Measurements from ENCODE around the gene UBAC1. TPM values are rescaled to one million over a fixed set of nuclear protein-coding genes. Genes with fewer than 3 reads are reported as not detected.

UBAC1 gene
- polyA plus RNA-seq, 2 donors = 40.7 to 43.4 TPM

- peak overlapping the region; percentile 37 to 72 for H3K27ac ChIP-seq (ENCODE audit: low read depth in 2 of 2, low read length in 1 of 2)
- H3K27me3 ChIP-seq (ENCODE audit: control insufficient read depth in 1 of 2, insufficient read depth in 2 of 2, low read length in 2 of 2) = no peaks in the 10 kb centered on the region
- H3K36me3 ChIP-seq (ENCODE audit: control insufficient read depth in 2 of 2, insufficient read depth in 2 of 2, low read length in 1 of 2) = peaks cover 0 to 10% of the 10 kb centered on the region in 2 donors
- peaks cover 28 to 64% of the 10 kb centered on the region in 2 donors for H3K4me1 ChIP-seq (ENCODE audit: control insufficient read depth in 2 of 2, insufficient read depth in 2 of 2, low read length in 1 of 2)
- WGBS, 2 donors = 57 to 72% methylated on average over 13 of the region's 13 CpGs
- peak overlapping the region in 1 of 2 donors; percentile 13 for H3K4me3 ChIP-seq (ENCODE audit: low read depth in 1 of 2, low read length in 2 of 2)
- no peaks in the 10 kb centered on the region for H3K9me3 ChIP-seq (ENCODE audit: control insufficient read depth in 2 of 2, insufficient read depth in 1 of 2, low read depth in 1 of 2, low read length in 1 of 2)
These were observed 72.3 kb downstream of the UBAC1 start for GRCh38 chr9:135888766-135889394.

GRCh38 chr9:135888126-135888765, 72.9 kb downstream of the UBAC1 start:
- Histone ChIP-seq H3K9me3 (ENCODE audit: control insufficient read depth in 2 of 2, insufficient read depth in 1 of 2, low read depth in 1 of 2, low read length in 1 of 2) (no peaks in the 10 kb centered on the region), H3K4me3 (ENCODE audit: low read depth in 1 of 2, low read length in 2 of 2) (no peak overlapping the region), H3K27ac (ENCODE audit: low read depth in 2 of 2, low read length in 1 of 2) (peak overlapping the region in 1 of 2 donors; percentile 14), H3K27me3 (ENCODE audit: control insufficient read depth in 1 of 2, insufficient read depth in 2 of 2, low read length in 2 of 2) (no peaks in the 10 kb centered on the region), H3K4me1 (ENCODE audit: control insufficient read depth in 2 of 2, insufficient read depth in 2 of 2, low read length in 1 of 2) (peaks cover 28 to 63% of the 10 kb centered on the region in 2 donors), H3K36me3 (ENCODE audit: control insufficient read depth in 2 of 2, insufficient read depth in 2 of 2, low read length in 1 of 2) (peaks cover 0 to 10% of the 10 kb centered on the region in 2 donors)
- 76 to 79% methylated on average over 22 of the region's 22 CpGs for WGBS, 2 donors

- H3K27ac ChIP-seq (ENCODE audit: low read depth in 2 of 2, low read length in 1 of 2) = peak overlapping the region in 1 of 2 donors; percentile 14
- H3K4me3 ChIP-seq (ENCODE audit: low read depth in 1 of 2, low read length in 2 of 2) = no peak overlapping the region
- no peaks in the 10 kb centered on the region for H3K9me3 ChIP-seq (ENCODE audit: control insufficient read depth in 2 of 2, insufficient read depth in 1 of 2, low read depth in 1 of 2, low read length in 1 of 2)
- 61 to 72% methylated on average over 12 of the region's 12 CpGs for WGBS, 2 donors
- H3K27me3 ChIP-seq (ENCODE audit: control insufficient read depth in 1 of 2, insufficient read depth in 2 of 2, low read length in 2 of 2) = no peaks in the 10 kb centered on the region
- H3K4me1 ChIP-seq (ENCODE audit: control insufficient read depth in 2 of 2, insufficient read depth in 2 of 2, low read length in 1 of 2) = peaks cover 28 to 63% of the 10 kb centered on the region in 2 donors
- H3K36me3 ChIP-seq (ENCODE audit: control insufficient read depth in 2 of 2, insufficient read depth in 2 of 2, low read length in 1 of 2) = peaks cover 0 to 10% of the 10 kb centered on the region in 2 donors
These were observed 73.6 kb downstream of the UBAC1 start for GRCh38 chr9:135887585-135888050.

- no peak overlapping the region for H3K4me3 ChIP-seq (ENCODE audit: low read depth in 1 of 2, low read length in 2 of 2)
- H3K36me3 ChIP-seq (ENCODE audit: control insufficient read depth in 2 of 2, insufficient read depth in 2 of 2, low read length in 1 of 2) = peaks cover 0 to 11% of the 10 kb centered on the region in 2 donors
- H3K9me3 ChIP-seq (ENCODE audit: control insufficient read depth in 2 of 2, insufficient read depth in 1 of 2, low read depth in 1 of 2, low read length in 1 of 2) = no peaks in the 10 kb centered on the region
- 59 to 64% methylated on average over 18 of the region's 18 CpGs for WGBS, 2 donors
- peaks cover 29 to 64% of the 10 kb centered on the region in 2 donors for H3K4me1 ChIP-seq (ENCODE audit: control insufficient read depth in 2 of 2, insufficient read depth in 2 of 2, low read length in 1 of 2)
- H3K27me3 ChIP-seq (ENCODE audit: control insufficient read depth in 1 of 2, insufficient read depth in 2 of 2, low read length in 2 of 2) = no peaks in the 10 kb centered on the region
- no peak overlapping the region for H3K27ac ChIP-seq (ENCODE audit: low read depth in 2 of 2, low read length in 1 of 2)
These were observed 74.1 kb downstream of the UBAC1 start for GRCh38 chr9:135887021-135887507.

- Histone ChIP-seq H3K9me3 (ENCODE audit: control insufficient read depth in 2 of 2, insufficient read depth in 1 of 2, low read depth in 1 of 2, low read length in 1 of 2) (no peaks in the 10 kb centered on the region), H3K4me3 (ENCODE audit: low read depth in 1 of 2, low read length in 2 of 2) (no peak overlapping the region), H3K4me1 (ENCODE audit: control insufficient read depth in 2 of 2, insufficient read depth in 2 of 2, low read length in 1 of 2) (peaks cover 32 to 66% of the 10 kb centered on the region in 2 donors), H3K27me3 (ENCODE audit: control insufficient read depth in 1 of 2, insufficient read depth in 2 of 2, low read length in 2 of 2) (no peaks in the 10 kb centered on the region), H3K27ac (ENCODE audit: low read depth in 2 of 2, low read length in 1 of 2) (no peak overlapping the region), H3K36me3 (ENCODE audit: control insufficient read depth in 2 of 2, insufficient read depth in 2 of 2, low read length in 1 of 2) (peaks cover 4 to 17% of the 10 kb centered on the region in 2 donors)
- 83 to 85% methylated on average over 21 of the region's 21 CpGs for WGBS, 2 donors
These were observed 74.8 kb downstream of the UBAC1 start for GRCh38 chr9:135886147-135886981.

- peaks cover 6 to 19% of the 10 kb centered on the region in 2 donors for H3K36me3 ChIP-seq (ENCODE audit: control insufficient read depth in 2 of 2, insufficient read depth in 2 of 2, low read length in 1 of 2)
- peaks cover 25 to 56% of the 10 kb centered on the region in 2 donors for H3K4me1 ChIP-seq (ENCODE audit: control insufficient read depth in 2 of 2, insufficient read depth in 2 of 2, low read length in 1 of 2)
- H3K9me3 ChIP-seq (ENCODE audit: control insufficient read depth in 2 of 2, insufficient read depth in 1 of 2, low read depth in 1 of 2, low read length in 1 of 2) = no peaks in the 10 kb centered on the region
- H3K27ac ChIP-seq (ENCODE audit: low read depth in 2 of 2, low read length in 1 of 2) = peak overlapping the region in 1 of 2 donors; percentile 34
- H3K4me3 ChIP-seq (ENCODE audit: low read depth in 1 of 2, low read length in 2 of 2) = no peak overlapping the region
- H3K27me3 ChIP-seq (ENCODE audit: control insufficient read depth in 1 of 2, insufficient read depth in 2 of 2, low read length in 2 of 2) = no peaks in the 10 kb centered on the region
- 59 to 63% methylated on average over 7 of the region's 7 CpGs for whole genome bisulfite sequencing, 2 donors
These were observed 75.9 kb downstream of the UBAC1 start for GRCh38 chr9:135885100-135885853.

GRCh38 chr9:135884328-135885035, 76.7 kb downstream of the UBAC1 start:
- Histone ChIP-seq H3K4me3 (ENCODE audit: low read depth in 1 of 2, low read length in 2 of 2) (no peak overlapping the region), H3K36me3 (ENCODE audit: control insufficient read depth in 2 of 2, insufficient read depth in 2 of 2, low read length in 1 of 2) (peaks cover 6 to 19% of the 10 kb centered on the region in 2 donors), H3K9me3 (ENCODE audit: control insufficient read depth in 2 of 2, insufficient read depth in 1 of 2, low read depth in 1 of 2, low read length in 1 of 2) (no peaks in the 10 kb centered on the region), H3K27me3 (ENCODE audit: control insufficient read depth in 1 of 2, insufficient read depth in 2 of 2, low read length in 2 of 2) (no peaks in the 10 kb centered on the region), H3K4me1 (ENCODE audit: control insufficient read depth in 2 of 2, insufficient read depth in 2 of 2, low read length in 1 of 2) (peaks cover 19 to 49% of the 10 kb centered on the region in 2 donors), H3K27ac (ENCODE audit: low read depth in 2 of 2, low read length in 1 of 2) (peak overlapping the region in 1 of 2 donors; percentile 34)
- 82 to 84% methylated on average over 16 of the region's 16 CpGs for whole genome bisulfite sequencing, 2 donors

GRCh38 chr9:135883410-135884089, 77.6 kb downstream of the UBAC1 start:
- Histone ChIP-seq H3K9me3 (ENCODE audit: control insufficient read depth in 2 of 2, insufficient read depth in 1 of 2, low read depth in 1 of 2, low read length in 1 of 2) (no peaks in the 10 kb centered on the region), H3K36me3 (ENCODE audit: control insufficient read depth in 2 of 2, insufficient read depth in 2 of 2, low read length in 1 of 2) (peaks cover 6 to 24% of the 10 kb centered on the region in 2 donors), H3K27ac (ENCODE audit: low read depth in 2 of 2, low read length in 1 of 2) (no peak overlapping the region), H3K27me3 (ENCODE audit: control insufficient read depth in 1 of 2, insufficient read depth in 2 of 2, low read length in 2 of 2) (no peaks in the 10 kb centered on the region), H3K4me1 (ENCODE audit: control insufficient read depth in 2 of 2, insufficient read depth in 2 of 2, low read length in 1 of 2) (peaks cover 16 to 41% of the 10 kb centered on the region in 2 donors), H3K4me3 (ENCODE audit: low read depth in 1 of 2, low read length in 2 of 2) (no peak overlapping the region)
- WGBS, 2 donors = 84 to 87% methylated on average over 15 of the region's 15 CpGs

Data from esophagus (tissue), 2 donors.